Left ventricle myocardium superior (tissue), 1 donor: ENCODE measurements around the gene NPFFR1. TPM values are rescaled to one million over a fixed set of nuclear protein-coding genes. Genes with fewer than 3 reads are reported as not detected.

Experiments used
- ATAC-seq: fragments of 200-7000 bp; cut with Tn5 transposase; one replicate; pipeline ENCODE4 v1.9.1; 2020; ENCODE audit warnings: mild to moderate bottlenecking, moderate library complexity
- DNase-seq: peaks from one replicate; pipeline ENCODE4 v3.0.0-alpha.2; 2020
- intact Hi-C: fragments of 100-400 bp; cut with micrococcal nuclease; formaldehyde crosslinking; loops from one replicate; pipeline ENCODE4 v1.11.0; 2022
- long read RNA-seq: library from polyadenylated mRNA; unstranded; transcript quantifications from one replicate; pipeline ENCODE4 v2.0.0, GENCODE V29; 2021
- total RNA-seq: library from RNA; stranded (reverse); fragmentation: NEBNext Ultra II Directional; extraction: Animal tissue kit (Norgen Biotek cat#: 25700); gene quantifications from one replicate; pipeline ENCODE4 v1.2.1, GENCODE V29; 2021
- donor health status: DM: no; HTN: yes; CAD: no; lungs with severe emphysema.

The NPFFR1 gene
- total RNA-seq = 0.02 TPM
- long read RNA-seq = 0 reads

GRCh38 chr10:70283445-70284399 lies at the start of gene NPFFR1:
TSS of gene NPFFR1 (minus strand) at chr10:70284004. CDS start at chr10:70283676, 328 bp downstream.
- DNase-seq (peak; percentile 49), ATAC-seq (peak; percentile 77)
- intact Hi-C loops = no loop called here

- intact Hi-C loops = loop anchor here (2.0 kb wide), 1 partner anchor 68 kb away; no protein-coding TSS in a partner anchor
Observed at GRCh38 chr10:70333268-70333667, 49.5 kb upstream of the NPFFR1 start.

GRCh38 chr10:70331486-70332268 lies 47.9 kb upstream of the NPFFR1 start:
- intact Hi-C loops = loop anchor here (2.0 kb wide), 1 partner anchor 67 kb away; no protein-coding TSS in a partner anchor
- ATAC-seq (peak; percentile 89), DNase-seq (peak; percentile 70)

More at GRCh38 chr10:70333268-70333667, 49.5 kb upstream of the NPFFR1 start:
- no peak for ATAC-seq
- no peak for DNase-seq

- intact Hi-C loops = no loop called here
- ATAC-seq (no peak), DNase-seq (no peak)
Observed at GRCh38 chr10:70331160-70331485, 47.3 kb upstream of the NPFFR1 start.

- DNase-seq (no peak), ATAC-seq (no peak)
- intact Hi-C loops = no loop called here
Observed at GRCh38 chr10:70330671-70331070, 46.9 kb upstream of the NPFFR1 start.

GRCh38 chr10:70328967-70329366 lies 45.2 kb upstream of the NPFFR1 start:
- intact Hi-C loops = no loop called here
- DNase-seq (no peak), ATAC-seq (no peak)

- DNase-seq (no peak), ATAC-seq (no peak)
- intact Hi-C loops = no loop called here
Observed at GRCh38 chr10:70328018-70328417, 44.2 kb upstream of the NPFFR1 start.

- ATAC-seq (no peak), DNase-seq (no peak)
- intact Hi-C loops = no loop called here
Observed at GRCh38 chr10:70324951-70325781, 41.4 kb upstream of the NPFFR1 start.

GRCh38 chr10:70324339-70324861 lies 40.6 kb upstream of the NPFFR1 start:
- no peak for DNase-seq
- ATAC-seq = peak; percentile 58
- intact Hi-C loops = no loop called here

GRCh38 chr10:70323697-70324338 lies 40.0 kb upstream of the NPFFR1 start:
- intact Hi-C loops = no loop called here
- ATAC-seq = peak; percentile 6
- no peak for DNase-seq

GRCh38 chr10:70323138-70323696 lies 39.4 kb upstream of the NPFFR1 start:
- intact Hi-C loops = no loop called here
- ATAC-seq (no peak), DNase-seq (no peak)

- no peak for DNase-seq
- no peak for ATAC-seq
- intact Hi-C loops = no loop called here
Observed at GRCh38 chr10:70321897-70322890, 38.4 kb upstream of the NPFFR1 start.

GRCh38 chr10:70321233-70321632 lies 37.4 kb upstream of the NPFFR1 start:
- DNase-seq (no peak), ATAC-seq (no peak)
- intact Hi-C loops = no loop called here

GRCh38 chr10:70320751-70321150 lies 36.9 kb upstream of the NPFFR1 start:
- intact Hi-C loops = no loop called here
- DNase-seq (peak; percentile 54), ATAC-seq (peak; percentile 73)

- intact Hi-C loops = no loop called here
Observed at GRCh38 chr10:70319824-70320223, 36.0 kb upstream of the NPFFR1 start.

GRCh38 chr10:70319183-70319582 lies 35.4 kb upstream of the NPFFR1 start:
- DNase-seq (no peak), ATAC-seq (peak; percentile 38)
- intact Hi-C loops = no loop called here

More at GRCh38 chr10:70319824-70320223, 36.0 kb upstream of the NPFFR1 start:
- ATAC-seq (no peak), DNase-seq (no peak)

GRCh38 chr10:70317943-70318318 lies 34.1 kb upstream of the NPFFR1 start:
- DNase-seq = no peak
- intact Hi-C loops = no loop called here
- ATAC-seq = no peak
